CD4-positive, CD25-positive, alpha-beta regulatory T cell (primary cell): ENCODE data around the gene ALK. TPM values are rescaled to one million over a fixed set of nuclear protein-coding genes. Genes with fewer than 3 reads are reported as not detected.

ENCODE experiments used
- ATAC-seq, 2 donors: fragments of 150-1000 bp; cut with Tn5 transposase; one replicate each; pipeline ENCODE4 v1.10.0; 2021; ENCODE audit warnings: low read depth in 2 of 2, moderate number of reproducible peaks in 2 of 2, moderate library complexity in 1 of 2
- DNase-seq, 3 donors: peaks; one replicate each; pipeline versions ENCODE4 v3.0.0 to v3.0.0-alpha.2; 2012 to 2022; ENCODE audit warnings: mixed read lengths in 1 of 3
- H3K27ac ChIP-seq: one replicate; pipeline ENCODE4 v1.7.0; 2013; ENCODE audit warnings: mild to moderate bottlenecking, low read length; ENCODE audit not compliant: insufficient read depth, poor library complexity, severe bottlenecking
- H3K27me3 ChIP-seq: one replicate; pipeline ENCODE4 v1.7.0; 2013; ENCODE audit warnings: low read length; ENCODE audit not compliant: control insufficient read depth, insufficient read depth
- H3K36me3 ChIP-seq: one replicate; pipeline ENCODE4 v1.7.0; 2013; ENCODE audit warnings: mild to moderate bottlenecking, low read length, moderate library complexity; ENCODE audit not compliant: control insufficient read depth, insufficient read depth
- H3K4me1 ChIP-seq: 2 replicates; pipeline ENCODE4 v1.7.0; 2013; ENCODE audit warnings: mild to moderate bottlenecking, low read length; ENCODE audit not compliant: insufficient read depth, control insufficient read depth, poor library complexity, severe bottlenecking
- H3K4me3 ChIP-seq: one replicate; pipeline ENCODE4 v1.7.0; 2013; ENCODE audit warnings: low read depth, mild to moderate bottlenecking, low read length, moderate library complexity
- H3K9me3 ChIP-seq, 2 experiments: 1 replicate in 1 of 2; 2 replicates in 1 of 2; pipeline ENCODE4 v1.7.0; 2013; ENCODE audit warnings: low read length in 2 of 2, mild to moderate bottlenecking in 1 of 2, moderate library complexity in 1 of 2; ENCODE audit not compliant: control insufficient read depth in 2 of 2
- H3K27ac Mint-ChIP-seq, 3 donors: one replicate each; pipeline ENCODE4 v1.8.0; 2020 to 2022; ENCODE audit warnings: mild to moderate bottlenecking in 3 of 3, mixed read lengths in 3 of 3, moderate library complexity in 2 of 3
- H3K27me3 Mint-ChIP-seq: one replicate; pipeline ENCODE4 v1.8.0; 2022; ENCODE audit warnings: mild to moderate bottlenecking, mixed read lengths
- H3K36me3 Mint-ChIP-seq: one replicate; pipeline ENCODE4 v1.8.0; 2020; ENCODE audit warnings: mixed read lengths
- H3K4me1 Mint-ChIP-seq, 4 donors: one replicate each; pipeline ENCODE4 v1.8.0; 2020 to 2022; ENCODE audit warnings: mixed read lengths in 4 of 4, mild to moderate bottlenecking in 1 of 4
- H3K4me3 Mint-ChIP-seq, 4 donors: one replicate each; pipeline ENCODE4 v1.8.0; 2020 to 2022; ENCODE audit warnings: mild to moderate bottlenecking in 4 of 4, mixed read lengths in 4 of 4, moderate library complexity in 3 of 4
- H3K9me3 Mint-ChIP-seq, 7 donors: one replicate each; pipeline ENCODE4 v1.8.0; 2020 to 2022; ENCODE audit warnings: mixed read lengths in 7 of 7, mild to moderate bottlenecking in 3 of 7, moderate library complexity in 2 of 7
- polyA plus RNA-seq, 4 donors: library from polyadenylated mRNA; unstranded; fragments of 300-500 nt; fragmentation: Illumina TruSeq; gene quantifications; one replicate each; pipeline ENCODE4 v1.2.3, GENCODE V29; 2021
- total RNA-seq: library from RNA; stranded (reverse); gene quantifications from one replicate; pipeline ENCODE4 v1.2.3, GENCODE V29; 2022

Gene ALK
- total and polyA plus RNA-seq, 5 donors from 2014 or later: not detected

DNA sequence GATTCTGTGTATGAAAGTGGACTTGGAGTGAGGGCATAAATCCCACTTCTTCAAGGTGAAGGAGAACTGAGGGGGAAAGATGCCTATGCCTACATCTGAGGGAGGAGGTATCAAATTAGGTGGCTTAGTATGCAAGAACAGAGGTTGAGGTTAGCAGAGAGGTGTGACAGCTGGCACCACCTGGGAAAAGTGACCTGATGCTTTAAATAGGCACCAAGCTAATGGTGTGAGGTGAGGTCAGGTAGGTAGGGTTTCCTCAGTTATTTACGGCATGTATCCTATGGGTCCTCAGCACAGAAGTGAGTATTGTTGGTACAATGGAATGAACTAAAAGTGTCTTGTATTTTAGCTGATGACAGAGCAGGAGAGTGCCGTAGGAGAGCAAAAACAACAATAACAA lies 439.0 kb downstream of the ALK start:
- ATAC-seq (no peak), DNase-seq (no peak)
- H3K27me3 Mint-ChIP-seq: peaks cover 15% of the 10 kb centered on the region
- no peaks in the 10 kb centered on the region for H3K4me1 Mint-ChIP-seq
- H3K27me3 ChIP-seq: peaks cover 3% of the 10 kb centered on the region
- H3K36me3 Mint-ChIP-seq: no peaks in the 10 kb centered on the region
- H3K4me1 ChIP-seq: no peaks in the 10 kb centered on the region
- H3K36me3 ChIP-seq: no peaks in the 10 kb centered on the region
- no peak overlapping the region for H3K4me3 Mint-ChIP-seq
- no peaks in the 10 kb centered on the region for H3K9me3 ChIP-seq
- no peak overlapping the region for H3K27ac Mint-ChIP-seq
- H3K9me3 Mint-ChIP-seq: peaks cover 0 to 3% (median 0%) of the 10 kb centered on the region in 7 donors
- no peak overlapping the region for H3K27ac ChIP-seq
- H3K4me3 ChIP-seq: no peak overlapping the region

DNA sequence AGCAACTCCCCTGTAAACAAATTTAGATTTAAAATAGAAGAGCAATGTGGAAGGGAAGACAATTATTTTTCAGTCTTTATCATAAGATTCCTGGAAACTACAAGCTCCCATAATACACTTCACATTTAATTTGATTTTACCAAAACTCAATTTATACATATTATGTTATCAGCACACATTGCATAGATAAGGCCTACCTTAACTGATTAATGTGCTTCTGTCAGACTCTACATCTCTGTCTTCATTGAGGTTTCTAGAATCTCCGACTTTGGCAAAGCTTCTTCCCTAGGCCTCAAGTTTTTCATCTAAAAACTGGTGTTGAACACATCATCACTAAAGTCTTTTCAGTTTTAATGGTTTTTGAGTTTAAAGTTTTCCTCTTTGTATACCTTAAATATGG lies 440.1 kb downstream of the ALK start:
- H3K4me1 Mint-ChIP-seq: no peaks in the 10 kb centered on the region

DNA sequence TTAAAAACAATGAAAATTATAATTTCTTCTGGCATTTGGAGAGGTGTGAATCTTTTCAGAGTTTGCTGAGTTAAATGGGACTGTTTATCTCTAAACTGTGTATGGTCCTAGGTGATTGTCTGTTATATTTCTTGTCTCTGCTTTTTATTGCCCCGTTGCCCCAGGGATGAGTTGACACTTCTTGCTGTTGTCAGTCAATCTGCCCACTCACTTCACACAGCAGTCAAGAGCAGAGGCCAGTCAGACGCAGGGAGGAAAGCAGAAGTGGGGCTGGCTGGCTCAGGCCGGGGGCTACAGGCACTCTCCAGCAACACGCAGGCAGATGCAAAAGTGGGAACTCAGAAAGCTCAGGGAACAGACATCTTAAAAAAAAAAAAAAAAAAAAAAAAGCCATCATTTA lies 441.0 kb downstream of the ALK start:
- no peak overlapping the region for H3K4me3 Mint-ChIP-seq
- H3K27me3 Mint-ChIP-seq: peaks cover 13% of the 10 kb centered on the region
- Histone ChIP-seq H3K27me3 (peaks cover 3% of the 10 kb centered on the region), H3K4me1 (no peaks in the 10 kb centered on the region), H3K36me3 (no peaks in the 10 kb centered on the region), H3K9me3 (no peaks in the 10 kb centered on the region), H3K4me3 (no peak overlapping the region), H3K27ac (no peak overlapping the region)
- H3K27ac Mint-ChIP-seq: no peak overlapping the region
- ATAC-seq (no peak), DNase-seq (no peak)
- no peaks in the 10 kb centered on the region for H3K9me3 Mint-ChIP-seq
- no peaks in the 10 kb centered on the region for H3K36me3 Mint-ChIP-seq
- H3K4me1 Mint-ChIP-seq: no peaks in the 10 kb centered on the region

More for the DNA sequence above, 440.1 kb downstream of the ALK start:
- no peak overlapping the region for H3K27ac ChIP-seq
- no peaks in the 10 kb centered on the region for H3K4me1 ChIP-seq
- H3K4me3 Mint-ChIP-seq: no peak overlapping the region
- H3K4me3 ChIP-seq: no peak overlapping the region
- H3K36me3 ChIP-seq: no peaks in the 10 kb centered on the region
- no peak overlapping the region for H3K27ac Mint-ChIP-seq
- DNase-seq (no peak), ATAC-seq (no peak)
- H3K27me3 ChIP-seq: peaks cover 3% of the 10 kb centered on the region
- H3K36me3 Mint-ChIP-seq: no peaks in the 10 kb centered on the region
- peaks cover 13% of the 10 kb centered on the region for H3K27me3 Mint-ChIP-seq
- peaks cover 0 to 3% (median 0%) of the 10 kb centered on the region in 7 donors for H3K9me3 Mint-ChIP-seq
- H3K9me3 ChIP-seq: no peaks in the 10 kb centered on the region

DNA sequence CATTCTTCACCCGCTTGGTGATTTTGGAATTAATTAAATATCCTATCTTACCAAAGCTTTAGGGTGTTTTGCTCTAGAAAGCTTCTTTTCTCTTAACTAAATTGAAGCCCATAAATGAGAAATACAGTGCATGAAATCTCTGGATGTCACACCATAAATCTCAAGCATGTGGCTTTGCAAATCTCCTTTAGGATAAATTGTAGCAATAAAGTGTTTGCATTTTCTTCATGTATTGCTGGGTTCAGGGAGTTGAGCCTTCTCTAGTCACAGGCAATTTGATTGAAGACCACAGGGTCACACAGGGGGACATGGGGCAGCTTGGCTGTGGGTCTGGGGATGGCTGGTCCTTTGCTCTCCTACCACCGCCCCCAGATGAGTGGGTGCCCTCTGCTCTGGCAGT lies 442.0 kb downstream of the ALK start:
- Mint-ChIP-seq H3K27me3 (peaks cover 10% of the 10 kb centered on the region), H3K36me3 (no peaks in the 10 kb centered on the region), H3K9me3 (no peaks in the 10 kb centered on the region), H3K27ac (no peak overlapping the region), H3K4me1 (no peaks in the 10 kb centered on the region), H3K4me3 (no peak overlapping the region)
- Histone ChIP-seq H3K36me3 (no peaks in the 10 kb centered on the region), H3K27ac (no peak overlapping the region), H3K9me3 (no peaks in the 10 kb centered on the region), H3K4me1 (no peaks in the 10 kb centered on the region), H3K4me3 (no peak overlapping the region), H3K27me3 (peaks cover 3% of the 10 kb centered on the region)
- DNase-seq: no peak
- no peak for ATAC-seq

DNA sequence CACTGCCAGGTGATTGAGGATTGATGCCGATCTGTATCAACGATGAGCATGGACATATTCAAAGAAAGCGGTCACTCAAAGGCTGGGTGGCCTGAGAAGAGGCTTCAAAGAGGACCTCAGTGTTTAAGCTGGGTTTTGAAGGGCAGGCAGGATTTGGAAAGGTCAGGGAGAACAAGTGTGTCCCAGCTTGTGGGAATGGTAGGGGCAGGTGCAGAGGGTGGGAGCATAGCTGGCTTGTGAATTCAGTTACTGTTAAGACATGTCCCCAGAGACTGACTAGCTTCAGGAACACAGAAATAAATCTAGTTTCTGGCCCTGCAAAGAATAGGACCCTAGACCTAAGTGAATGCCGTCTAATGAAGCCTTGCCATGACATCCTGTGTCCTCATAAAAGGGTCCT lies 442.7 kb downstream of the ALK start:
- Mint-ChIP-seq H3K36me3 (no peaks in the 10 kb centered on the region), H3K27ac (no peak overlapping the region), H3K4me1 (no peaks in the 10 kb centered on the region), H3K4me3 (no peak overlapping the region), H3K9me3 (peaks cover 0 to 4% (median 0%) of the 10 kb centered on the region in 7 donors), H3K27me3 (peaks cover 7% of the 10 kb centered on the region)
- no peak for ATAC-seq
- no peak overlapping the region for H3K4me3 ChIP-seq
- DNase-seq: no peak
- H3K9me3 ChIP-seq: no peaks in the 10 kb centered on the region
- no peaks in the 10 kb centered on the region for H3K4me1 ChIP-seq
- H3K27ac ChIP-seq: no peak overlapping the region
- H3K36me3 ChIP-seq: no peaks in the 10 kb centered on the region
- peaks cover 3% of the 10 kb centered on the region for H3K27me3 ChIP-seq

DNA sequence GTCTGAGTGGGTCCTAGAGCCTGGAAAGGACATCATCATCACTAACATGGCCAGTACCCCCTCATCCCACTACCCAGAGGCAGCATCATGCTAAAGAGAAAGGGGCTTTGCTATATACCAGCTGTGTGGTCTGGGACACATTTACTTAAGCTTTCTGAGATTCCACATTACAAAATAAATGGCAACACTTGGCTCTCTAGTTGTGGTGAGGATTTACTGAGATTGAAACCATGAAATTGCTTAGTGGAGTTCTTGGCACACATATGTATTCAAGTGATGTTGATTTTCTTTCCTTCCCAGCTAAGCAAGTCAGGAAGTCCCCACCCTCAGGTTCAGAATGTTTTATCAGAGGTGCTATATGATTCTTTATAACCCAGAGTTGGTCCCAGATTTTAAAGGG lies 444.2 kb downstream of the ALK start:
- DNase-seq (no peak), ATAC-seq (no peak)
- H3K27me3 Mint-ChIP-seq: no peaks in the 10 kb centered on the region
- Histone ChIP-seq H3K27me3 (no peaks in the 10 kb centered on the region), H3K27ac (no peak overlapping the region), H3K9me3 (no peaks in the 10 kb centered on the region), H3K4me1 (no peaks in the 10 kb centered on the region), H3K36me3 (no peaks in the 10 kb centered on the region), H3K4me3 (no peak overlapping the region)
- peaks cover 0 to 6% (median 1%) of the 10 kb centered on the region in 7 donors for H3K9me3 Mint-ChIP-seq
- no peak overlapping the region for H3K27ac Mint-ChIP-seq
- no peaks in the 10 kb centered on the region for H3K4me1 Mint-ChIP-seq
- H3K36me3 Mint-ChIP-seq: no peaks in the 10 kb centered on the region
- no peak overlapping the region for H3K4me3 Mint-ChIP-seq

DNA sequence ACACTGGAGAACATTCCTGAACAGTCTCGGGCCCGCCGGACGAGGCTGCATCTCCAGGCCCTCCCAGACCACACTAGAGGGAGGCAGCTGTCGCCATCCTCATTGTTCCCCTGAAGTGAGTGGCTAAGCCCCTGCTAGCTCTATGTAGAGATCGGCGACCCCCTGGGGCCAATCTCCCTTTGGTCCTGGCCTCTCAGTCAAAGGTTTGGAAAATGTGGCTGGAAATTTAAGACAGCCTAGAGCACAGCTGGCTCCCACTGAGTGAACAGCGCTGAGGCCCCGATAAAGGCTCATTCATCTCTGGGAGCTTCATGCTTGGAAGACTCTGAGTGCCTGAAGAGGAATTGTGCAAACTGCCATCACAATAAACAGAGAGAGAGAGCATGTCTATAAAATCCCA lies 445.9 kb downstream of the ALK start:
- DNase-seq: no peak
- no peak for ATAC-seq
- Histone ChIP-seq H3K36me3 (no peaks in the 10 kb centered on the region), H3K4me1 (no peaks in the 10 kb centered on the region), H3K27me3 (no peaks in the 10 kb centered on the region), H3K9me3 (peaks cover 2 to 3% of the 10 kb centered on the region in 2 experiments), H3K4me3 (no peak overlapping the region), H3K27ac (no peak overlapping the region)
- Mint-ChIP-seq H3K9me3 (peaks cover 0 to 7% (median 1%) of the 10 kb centered on the region in 7 donors), H3K4me1 (no peaks in the 10 kb centered on the region), H3K27me3 (no peaks in the 10 kb centered on the region), H3K36me3 (no peaks in the 10 kb centered on the region), H3K4me3 (no peak overlapping the region), H3K27ac (no peak overlapping the region)

DNA sequence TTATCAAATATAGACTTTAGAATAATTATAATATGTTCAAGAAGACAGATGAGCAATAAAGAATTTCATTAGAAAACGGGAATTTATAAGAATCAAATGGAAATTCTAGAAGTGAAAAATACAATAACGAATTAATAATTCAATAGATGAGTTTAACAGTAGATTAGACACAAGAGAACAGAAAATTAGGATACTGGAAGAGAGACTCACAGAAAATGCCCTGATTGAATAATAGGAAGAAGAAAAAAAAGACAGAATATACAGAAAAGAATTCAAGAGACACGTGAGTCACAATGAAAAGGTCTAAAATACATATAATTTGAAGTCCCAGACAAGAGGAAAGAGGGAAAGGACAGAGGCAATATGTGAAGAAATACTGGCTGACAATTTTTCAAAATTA lies 451.4 kb downstream of the ALK start:
- no peaks in the 10 kb centered on the region for H3K36me3 Mint-ChIP-seq
- H3K4me1 Mint-ChIP-seq: peaks cover 0 to 2% (median 0%) of the 10 kb centered on the region in 4 donors
- H3K9me3 Mint-ChIP-seq: peaks cover 0 to 17% (median 9%) of the 10 kb centered on the region in 7 donors
- no peaks in the 10 kb centered on the region for H3K4me1 ChIP-seq
- peaks cover 6% of the 10 kb centered on the region in 2 experiments for H3K9me3 ChIP-seq
- H3K27me3 Mint-ChIP-seq: peaks cover 4% of the 10 kb centered on the region
- ATAC-seq (no peak), DNase-seq (no peak)
- no peaks in the 10 kb centered on the region for H3K36me3 ChIP-seq
- no peak overlapping the region for H3K4me3 ChIP-seq
- H3K27ac Mint-ChIP-seq: peak overlapping the region in 1 of 3 donors; percentile 58
- no peak overlapping the region for H3K27ac ChIP-seq
- H3K4me3 Mint-ChIP-seq: peak overlapping the region in 1 of 4 donors; percentile 43
- H3K27me3 ChIP-seq: no peaks in the 10 kb centered on the region
